ENCODE results near the gene AVEN. TPM values are rescaled to one million over a fixed set of nuclear protein-coding genes. Genes with fewer than 3 reads are reported as not detected.

The AVEN gene
- total RNA-seq, 1 donor from 2014 or later, result 14.4 TPM

GRCh38 chr15:33888176-33888575 is 150.8 kb downstream of the AVEN start:
- H3K9me3 Mint-ChIP-seq (ENCODE audit: low read depth), result peaks cover 4% of the 10 kb centered on the region
- no peak overlapping the region for H3K27ac Mint-ChIP-seq
- no peak for DNase-seq (ENCODE audit: low spot score, unreplicated experiment)
- no peak overlapping the region for H3K4me3 Mint-ChIP-seq (ENCODE audit: low read depth)
- peaks cover 1% of the 10 kb centered on the region for H3K36me3 Mint-ChIP-seq (ENCODE audit: insufficient read depth)
- H3K27me3 Mint-ChIP-seq, result no peaks in the 10 kb centered on the region
- no peaks in the 10 kb centered on the region for H3K4me1 Mint-ChIP-seq (ENCODE audit: low read depth)
- TF ChIP-seq, protein P1, sequence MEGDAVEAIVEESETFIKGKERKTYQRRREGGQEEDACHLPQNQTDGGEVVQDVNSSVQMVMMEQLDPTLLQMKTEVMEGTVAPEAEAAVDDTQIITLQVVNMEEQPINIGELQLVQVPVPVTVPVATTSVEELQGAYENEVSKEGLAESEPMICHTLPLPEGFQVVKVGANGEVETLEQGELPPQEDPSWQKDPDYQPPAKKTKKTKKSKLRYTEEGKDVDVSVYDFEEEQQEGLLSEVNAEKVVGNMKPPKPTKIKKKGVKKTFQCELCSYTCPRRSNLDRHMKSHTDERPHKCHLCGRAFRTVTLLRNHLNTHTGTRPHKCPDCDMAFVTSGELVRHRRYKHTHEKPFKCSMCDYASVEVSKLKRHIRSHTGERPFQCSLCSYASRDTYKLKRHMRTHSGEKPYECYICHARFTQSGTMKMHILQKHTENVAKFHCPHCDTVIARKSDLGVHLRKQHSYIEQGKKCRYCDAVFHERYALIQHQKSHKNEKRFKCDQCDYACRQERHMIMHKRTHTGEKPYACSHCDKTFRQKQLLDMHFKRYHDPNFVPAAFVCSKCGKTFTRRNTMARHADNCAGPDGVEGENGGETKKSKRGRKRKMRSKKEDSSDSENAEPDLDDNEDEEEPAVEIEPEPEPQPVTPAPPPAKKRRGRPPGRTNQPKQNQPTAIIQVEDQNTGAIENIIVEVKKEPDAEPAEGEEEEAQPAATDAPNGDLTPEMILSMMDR (IDR thresholded peaks at IDR 0.05; ENCODE audit: unreplicated experiment), result no peak

DNA sequence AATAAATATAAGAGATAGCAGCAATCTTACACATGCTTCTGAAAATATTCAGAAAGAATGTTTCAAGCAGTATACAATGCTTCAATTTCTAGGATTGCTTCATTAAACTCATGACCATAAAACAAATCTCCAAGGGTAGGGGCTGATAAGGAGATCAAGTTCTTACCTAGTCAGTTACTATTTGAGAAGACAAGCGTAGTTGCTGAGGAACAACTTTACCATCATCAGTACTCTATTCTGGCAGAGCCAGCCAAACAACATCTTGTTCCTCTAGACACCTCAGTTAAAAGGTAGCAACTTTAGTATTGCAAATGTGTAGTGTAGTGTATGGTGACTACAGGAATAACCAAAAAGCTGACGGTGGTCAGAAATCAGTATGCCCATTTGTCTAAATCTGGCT is 156.1 kb downstream of the AVEN start:
- TF ChIP-seq, protein P1 (IDR thresholded peaks at IDR 0.05; ENCODE audit: unreplicated experiment), result no peak
- Mint-ChIP-seq H3K27me3 (no peaks in the 10 kb centered on the region), H3K36me3 (ENCODE audit: insufficient read depth) (peaks cover 1% of the 10 kb centered on the region), H3K9me3 (ENCODE audit: low read depth) (peaks cover 4% of the 10 kb centered on the region), H3K4me3 (ENCODE audit: low read depth) (no peak overlapping the region), H3K27ac (no peak overlapping the region), H3K4me1 (ENCODE audit: low read depth) (no peaks in the 10 kb centered on the region)
- no peak for DNase-seq (ENCODE audit: low spot score, unreplicated experiment)

DNA sequence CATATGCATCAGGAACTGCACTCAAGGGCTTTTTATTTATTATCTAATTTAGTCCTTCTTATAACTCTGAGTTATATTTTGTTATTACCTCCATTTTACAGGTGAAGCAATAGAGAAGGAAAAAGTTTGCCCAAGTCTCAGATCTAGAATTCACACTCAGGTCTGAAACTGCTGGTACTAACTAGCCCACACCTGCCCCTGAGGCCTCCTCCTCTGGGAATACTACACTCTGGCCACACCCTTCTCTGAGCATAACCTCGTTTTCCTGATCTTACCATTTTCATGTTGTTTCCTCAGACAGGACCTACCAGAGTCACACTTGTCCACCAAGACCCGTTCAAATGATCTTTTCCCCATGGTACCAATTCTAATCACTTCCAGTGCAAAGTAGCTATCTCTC is 164.8 kb downstream of the AVEN start:
- Mint-ChIP-seq H3K27ac (no peak overlapping the region), H3K4me3 (ENCODE audit: low read depth) (no peak overlapping the region), H3K36me3 (ENCODE audit: insufficient read depth) (no peaks in the 10 kb centered on the region), H3K4me1 (ENCODE audit: low read depth) (no peaks in the 10 kb centered on the region), H3K27me3 (no peaks in the 10 kb centered on the region), H3K9me3 (ENCODE audit: low read depth) (no peaks in the 10 kb centered on the region)
- TF ChIP-seq, protein P1 (IDR thresholded peaks at IDR 0.05; ENCODE audit: unreplicated experiment), result no peak
- DNase-seq (ENCODE audit: low spot score, unreplicated experiment), result no peak

DNA sequence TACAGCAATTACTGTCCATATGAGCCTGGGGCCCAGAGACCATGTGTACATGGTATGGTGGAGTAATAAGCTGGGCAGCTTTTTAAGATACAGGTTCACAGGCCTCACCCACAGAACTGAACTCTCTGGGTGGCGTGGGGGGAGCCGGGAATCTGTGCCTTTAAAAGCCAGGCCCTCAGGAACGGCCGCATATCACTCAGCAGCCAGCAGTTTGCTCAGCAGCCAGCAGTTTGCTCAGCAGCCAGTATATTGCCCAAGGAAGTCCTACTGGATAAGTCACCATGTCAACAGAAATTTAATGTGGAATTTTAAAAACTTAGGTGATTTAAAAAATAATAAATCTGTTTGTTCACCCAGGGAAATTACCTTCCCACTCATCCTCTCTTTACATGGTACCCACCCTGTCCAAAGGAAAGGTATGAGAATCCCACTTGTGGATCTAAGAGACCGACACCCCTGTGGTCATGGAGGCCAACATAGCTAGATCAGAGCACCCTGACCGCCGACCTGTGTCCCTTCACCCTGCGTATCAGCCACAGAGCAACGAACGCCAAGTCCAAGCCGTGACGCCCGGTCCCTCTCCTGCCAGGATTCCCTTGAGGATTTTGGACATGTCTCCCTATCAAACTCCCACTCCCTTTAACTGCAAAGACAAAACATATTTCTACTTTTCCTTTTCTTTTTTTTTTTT is 166.4 kb downstream of the AVEN start:
- no peaks in the 10 kb centered on the region for H3K4me1 Mint-ChIP-seq (ENCODE audit: low read depth)
- TF ChIP-seq, protein P1 (IDR thresholded peaks at IDR 0.05; ENCODE audit: unreplicated experiment), result no peak
- H3K4me3 Mint-ChIP-seq (ENCODE audit: low read depth), result no peak overlapping the region
- H3K9me3 Mint-ChIP-seq (ENCODE audit: low read depth), result no peaks in the 10 kb centered on the region
- H3K27ac Mint-ChIP-seq, result no peak overlapping the region
- no peak for DNase-seq (ENCODE audit: low spot score, unreplicated experiment)
- H3K36me3 Mint-ChIP-seq (ENCODE audit: insufficient read depth), result no peaks in the 10 kb centered on the region
- H3K27me3 Mint-ChIP-seq, result no peaks in the 10 kb centered on the region

DNA sequence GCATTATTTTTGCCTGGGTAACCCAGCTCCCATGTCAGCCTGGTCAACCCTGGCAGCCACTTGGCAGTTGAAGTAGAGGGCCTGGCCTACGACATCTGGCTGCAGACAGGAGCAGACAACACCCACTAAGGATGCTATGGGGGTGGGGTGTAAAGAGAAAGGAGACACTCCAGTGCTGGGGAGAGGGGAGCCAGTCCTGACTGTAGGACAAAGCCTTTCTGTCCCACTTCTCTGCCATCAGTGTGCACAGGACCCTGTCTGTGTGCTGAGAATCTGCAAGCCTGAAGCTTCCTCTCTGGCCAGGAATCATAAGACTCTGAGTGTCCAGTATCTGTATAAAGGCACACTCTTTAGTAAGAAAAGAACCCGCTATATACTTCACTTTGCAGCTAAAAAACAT is 167.0 kb downstream of the AVEN start:
- H3K4me3 Mint-ChIP-seq (ENCODE audit: low read depth), result no peak overlapping the region
- no peak overlapping the region for H3K27ac Mint-ChIP-seq
- TF ChIP-seq, protein P1 (IDR thresholded peaks at IDR 0.05; ENCODE audit: unreplicated experiment), result no peak
- H3K36me3 Mint-ChIP-seq (ENCODE audit: insufficient read depth), result no peaks in the 10 kb centered on the region
- no peaks in the 10 kb centered on the region for H3K4me1 Mint-ChIP-seq (ENCODE audit: low read depth)
- no peaks in the 10 kb centered on the region for H3K9me3 Mint-ChIP-seq (ENCODE audit: low read depth)
- no peaks in the 10 kb centered on the region for H3K27me3 Mint-ChIP-seq
- DNase-seq (ENCODE audit: low spot score, unreplicated experiment), result no peak
